MCF 10A (cell line): ENCODE results near the gene GLS. TPM values are rescaled to one million over a fixed set of nuclear protein-coding genes. Genes with fewer than 3 reads are reported as not detected.

ENCODE experiments used
- BruUV-seq: library from RNA; stranded (reverse); fragments of 400-500 nt; replicated peaks from 2 replicates; lab custom pipeline; 2021; lab: Mats Ljungman, UMichigan
- CTCF ChIA-PET: fragments of 300-600 bp; sonication (Branson Sonifier 250); formaldehyde crosslinking; extraction: SDS; loops from one replicate; lab custom pipeline; 2021; ENCODE audit warnings: antibody characterized with exemption, inconsistent platforms; lab: Yijun Ruan, JAX
- POLR2A ChIA-PET: fragments of 300-600, 350-650 bp; sonication (Branson Sonifier 250); formaldehyde crosslinking; extraction: SDS; loops from one replicate; lab custom pipeline; 2020; ENCODE audit warnings: antibody characterized with exemption, inconsistent platforms; lab: Yijun Ruan, JAX
- DNase-seq: peaks from one replicate; pipeline ENCODE4 v3.0.0-alpha.2; 2018; ENCODE audit not compliant: unreplicated experiment
- H3K27ac Mint-ChIP-seq: one replicate; pipeline ENCODE4 v1.8.0; 2022; ENCODE audit warnings: mild to moderate bottlenecking, low read depth, mixed read lengths; ENCODE audit not compliant: unreplicated experiment
- H3K27me3 Mint-ChIP-seq: one replicate; pipeline ENCODE4 v1.8.0; 2022; ENCODE audit warnings: mixed read lengths; ENCODE audit not compliant: insufficient read depth, unreplicated experiment
- H3K36me3 Mint-ChIP-seq: one replicate; pipeline ENCODE4 v1.8.0; 2022; ENCODE audit warnings: mild to moderate bottlenecking, moderate library complexity, mixed read lengths; ENCODE audit not compliant: insufficient read depth, unreplicated experiment
- H3K4me1 Mint-ChIP-seq: one replicate; pipeline ENCODE4 v1.8.0; 2022; ENCODE audit warnings: mixed read lengths; ENCODE audit not compliant: insufficient read depth, unreplicated experiment
- H3K4me3 Mint-ChIP-seq: one replicate; pipeline ENCODE4 v1.8.0; 2022; ENCODE audit warnings: mild to moderate bottlenecking, moderate library complexity, mixed read lengths; ENCODE audit not compliant: unreplicated experiment
- H3K9me3 Mint-ChIP-seq: one replicate; pipeline ENCODE4 v1.8.0; 2022; ENCODE audit warnings: mixed read lengths; ENCODE audit not compliant: unreplicated experiment
- intact Hi-C: fragments of 100-400 bp; cut with micrococcal nuclease; formaldehyde crosslinking; loops from 2 replicates; pipeline ENCODE4 v1.14.1; 2022
- total RNA-seq: library from RNA; stranded (reverse); gene quantifications from 2 replicates; pipeline ENCODE4 v1.2.3, GENCODE V29; 2022
- TF ChIP-seq, protein P1 (sequence below): fragments of 200-600 bp; IDR thresholded peaks from one replicate; pipeline ENCODE4 v1.8.0; 2022; ENCODE audit warnings: antibody characterized with exemption, mild to moderate bottlenecking; ENCODE audit not compliant: unreplicated experiment

GLS gene
- total RNA-seq, 1 experiment from 2014 or later = 121 TPM

DNA sequence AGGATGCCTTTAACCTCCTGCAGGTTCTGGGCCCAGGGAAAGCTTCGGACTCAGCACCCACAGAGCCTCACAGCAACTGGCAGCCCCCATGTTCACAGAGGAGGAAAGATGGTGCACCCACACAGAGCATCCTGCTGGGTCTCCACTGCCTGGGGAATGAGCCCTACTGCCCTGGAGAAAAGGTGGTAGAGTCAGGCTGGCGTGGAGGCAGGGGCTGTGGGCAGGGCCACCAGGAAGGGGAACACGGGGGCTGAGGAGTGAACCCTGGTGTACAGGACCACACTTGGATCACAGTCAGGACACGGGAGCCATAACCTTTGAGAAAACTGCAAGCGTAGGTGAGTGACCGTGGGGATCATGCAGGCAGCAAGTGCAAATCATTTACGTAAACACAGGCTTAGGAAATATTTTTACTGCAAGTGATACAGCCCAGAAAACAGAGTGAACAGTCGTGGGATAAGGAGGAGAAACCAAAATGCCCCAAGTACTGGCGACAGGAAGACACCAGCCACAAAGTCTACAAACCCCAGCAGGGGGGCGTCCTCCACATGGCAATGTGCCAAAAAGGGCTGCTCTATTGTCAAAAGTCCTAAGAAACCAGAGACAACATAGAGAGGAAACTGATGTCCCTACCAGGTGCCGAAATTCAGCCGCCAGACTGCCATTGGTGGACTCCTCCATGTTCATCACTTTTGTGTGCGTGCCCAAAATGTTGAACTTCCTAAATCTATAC, 105.8 kb downstream of the GLS start:
- BruUV-seq = no TSS peak
- H3K4me3 Mint-ChIP-seq = no peak overlapping the region
- H3K36me3 Mint-ChIP-seq = peaks cover 74% of the 10 kb centered on the region
- intact Hi-C loops = no loop called here
- TF ChIP-seq, protein P1, sequence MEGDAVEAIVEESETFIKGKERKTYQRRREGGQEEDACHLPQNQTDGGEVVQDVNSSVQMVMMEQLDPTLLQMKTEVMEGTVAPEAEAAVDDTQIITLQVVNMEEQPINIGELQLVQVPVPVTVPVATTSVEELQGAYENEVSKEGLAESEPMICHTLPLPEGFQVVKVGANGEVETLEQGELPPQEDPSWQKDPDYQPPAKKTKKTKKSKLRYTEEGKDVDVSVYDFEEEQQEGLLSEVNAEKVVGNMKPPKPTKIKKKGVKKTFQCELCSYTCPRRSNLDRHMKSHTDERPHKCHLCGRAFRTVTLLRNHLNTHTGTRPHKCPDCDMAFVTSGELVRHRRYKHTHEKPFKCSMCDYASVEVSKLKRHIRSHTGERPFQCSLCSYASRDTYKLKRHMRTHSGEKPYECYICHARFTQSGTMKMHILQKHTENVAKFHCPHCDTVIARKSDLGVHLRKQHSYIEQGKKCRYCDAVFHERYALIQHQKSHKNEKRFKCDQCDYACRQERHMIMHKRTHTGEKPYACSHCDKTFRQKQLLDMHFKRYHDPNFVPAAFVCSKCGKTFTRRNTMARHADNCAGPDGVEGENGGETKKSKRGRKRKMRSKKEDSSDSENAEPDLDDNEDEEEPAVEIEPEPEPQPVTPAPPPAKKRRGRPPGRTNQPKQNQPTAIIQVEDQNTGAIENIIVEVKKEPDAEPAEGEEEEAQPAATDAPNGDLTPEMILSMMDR = no peak
- POLR2A ChIA-PET = no interaction called here
- H3K27me3 Mint-ChIP-seq = no peaks in the 10 kb centered on the region
- no peak for DNase-seq
- H3K4me1 Mint-ChIP-seq = peaks cover 7% of the 10 kb centered on the region
- H3K9me3 Mint-ChIP-seq = no peaks in the 10 kb centered on the region
- CTCF ChIA-PET = interaction anchor here (0.9 kb wide), 1 partner anchor 12 kb away, joined by 3 read pairs; no protein-coding TSS in a partner anchor
- no peak overlapping the region for H3K27ac Mint-ChIP-seq

DNA sequence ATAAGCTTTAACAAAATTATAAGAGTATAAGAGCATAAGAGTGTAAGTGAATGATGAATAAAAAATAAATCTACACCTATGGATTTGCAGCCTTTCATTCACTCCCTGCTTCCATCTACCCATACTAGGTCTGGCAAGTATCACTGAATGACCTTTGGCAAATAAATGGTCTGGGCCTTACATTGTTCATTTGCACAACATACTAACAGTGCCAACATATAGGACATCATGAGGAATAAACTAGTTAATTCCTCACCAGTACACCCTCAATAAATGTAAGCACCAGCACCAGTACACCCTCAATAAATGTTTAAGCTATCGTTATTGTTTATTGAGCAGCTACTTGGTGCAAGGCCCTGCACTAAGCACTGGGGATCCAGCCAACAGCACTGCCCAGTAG, 106.5 kb downstream of the GLS start:
- POLR2A ChIA-PET = interaction anchor here (0.6 to 1.3 kb wide), 2 partner anchors 11 to 537 kb away, joined by 3 to 6 read pairs; no protein-coding TSS in a partner anchor

DNA sequence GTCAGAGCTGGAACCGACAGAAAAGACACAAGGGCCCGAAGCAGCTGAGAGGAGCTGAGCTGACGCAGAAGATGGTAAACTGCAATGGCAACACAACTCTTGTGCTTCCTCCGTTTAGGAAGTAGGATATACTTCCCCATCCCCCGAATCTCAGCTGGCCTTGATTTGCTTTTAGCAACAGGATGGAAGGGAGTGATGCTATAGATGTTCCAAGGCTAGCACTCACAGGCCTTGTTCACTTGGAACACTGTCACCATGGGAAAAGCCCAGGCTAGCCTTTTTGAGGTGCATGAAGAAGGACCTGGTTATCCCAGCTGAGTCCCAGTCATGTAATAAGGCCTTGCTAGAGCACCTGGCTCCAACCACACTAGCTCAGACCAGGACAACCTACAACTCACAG, 107.3 kb downstream of the GLS start:
- H3K36me3 Mint-ChIP-seq = peaks cover 75% of the 10 kb centered on the region
- H3K9me3 Mint-ChIP-seq = no peaks in the 10 kb centered on the region
- DNase-seq = no peak
- no peak overlapping the region for H3K4me3 Mint-ChIP-seq
- TF ChIP-seq, protein P1 = no peak
- ChIA-PET POLR2A (interaction anchor here (0.6 to 1.3 kb wide), 4 partner anchors 10 to 376 kb away, joined by 3 to 6 read pairs (median 4); no protein-coding TSS in a partner anchor), CTCF (interaction anchor here (0.7 to 1.6 kb wide), 7 partner anchors 10 to 1564 kb away, joined by 3 to 7 read pairs (median 4); no protein-coding TSS in a partner anchor)
- BruUV-seq = no TSS peak
- H3K27ac Mint-ChIP-seq = no peak overlapping the region
- H3K27me3 Mint-ChIP-seq = no peaks in the 10 kb centered on the region
- H3K4me1 Mint-ChIP-seq = peaks cover 7% of the 10 kb centered on the region
- intact Hi-C loops = no loop called here

More for the DNA sequence above, 106.5 kb downstream of the GLS start:
- Mint-ChIP-seq H3K27me3 (no peaks in the 10 kb centered on the region), H3K4me3 (no peak overlapping the region), H3K4me1 (peaks cover 7% of the 10 kb centered on the region), H3K27ac (no peak overlapping the region), H3K9me3 (no peaks in the 10 kb centered on the region), H3K36me3 (peaks cover 75% of the 10 kb centered on the region)
- no TSS peak for BruUV-seq
- DNase-seq = no peak
- CTCF ChIA-PET = interaction anchor here (0.6 to 1.2 kb wide), 6 partner anchors 13 to 206 kb away, joined by 3 to 7 read pairs (median 3); no protein-coding TSS in a partner anchor
- intact Hi-C loops = no loop called here
- TF ChIP-seq, protein P1 = no peak

DNA sequence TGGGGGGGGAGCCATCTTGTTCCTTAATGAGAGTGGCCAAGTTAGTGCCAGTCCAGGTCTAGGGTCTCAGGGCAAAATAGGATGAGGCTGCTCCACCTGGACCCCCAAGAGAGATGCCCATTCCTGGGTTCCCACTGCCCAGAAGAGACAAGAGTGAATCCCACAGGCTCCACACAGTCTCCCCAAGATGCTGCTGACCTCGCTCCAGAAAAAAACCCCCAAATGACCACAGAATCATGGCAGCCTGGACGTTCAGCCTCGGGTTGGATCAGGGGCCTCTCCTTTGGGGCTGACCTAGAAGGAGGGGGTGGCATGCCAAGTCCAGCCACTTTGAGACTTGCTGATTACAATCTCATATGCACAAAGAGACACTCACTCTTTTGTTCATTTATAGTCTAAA, 108.3 kb downstream of the GLS start:
- TF ChIP-seq, protein P1 = no peak
- Mint-ChIP-seq H3K27ac (no peak overlapping the region), H3K9me3 (no peaks in the 10 kb centered on the region), H3K4me1 (peaks cover 7% of the 10 kb centered on the region), H3K27me3 (no peaks in the 10 kb centered on the region), H3K4me3 (no peak overlapping the region), H3K36me3 (peaks cover 75% of the 10 kb centered on the region)
- BruUV-seq = no TSS peak
- ChIA-PET CTCF (interaction anchor here (1.6 kb wide), 1 partner anchor 43 kb away, joined by 4 read pairs; no protein-coding TSS in a partner anchor), POLR2A (interaction anchor here (0.6 to 1.2 kb wide), 2 partner anchors 31 to 32 kb away, joined by 3 to 4 read pairs; no protein-coding TSS in a partner anchor)
- intact Hi-C loops = no loop called here
- DNase-seq = no peak
